ENCODE data around the gene GDE1.

DNA sequence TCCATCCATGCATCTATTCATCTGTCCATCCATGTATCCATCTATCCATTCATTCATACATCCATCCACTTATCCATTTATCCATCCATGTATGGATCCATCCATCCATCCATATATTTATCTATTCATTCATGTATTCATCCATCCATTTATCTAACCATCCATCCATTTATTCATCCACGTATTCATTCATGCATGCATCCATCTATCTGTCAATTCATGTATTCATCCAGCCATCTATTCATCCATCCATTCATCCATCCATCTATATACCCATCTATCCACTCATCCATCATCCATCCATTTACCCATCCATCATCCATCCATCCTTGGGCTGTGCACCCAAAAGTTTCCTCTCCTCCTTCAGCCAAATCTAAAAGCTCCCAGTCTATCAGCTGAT, 43.4 kb downstream of the GDE1 start:
- TF ChIP-seq, protein P1, sequence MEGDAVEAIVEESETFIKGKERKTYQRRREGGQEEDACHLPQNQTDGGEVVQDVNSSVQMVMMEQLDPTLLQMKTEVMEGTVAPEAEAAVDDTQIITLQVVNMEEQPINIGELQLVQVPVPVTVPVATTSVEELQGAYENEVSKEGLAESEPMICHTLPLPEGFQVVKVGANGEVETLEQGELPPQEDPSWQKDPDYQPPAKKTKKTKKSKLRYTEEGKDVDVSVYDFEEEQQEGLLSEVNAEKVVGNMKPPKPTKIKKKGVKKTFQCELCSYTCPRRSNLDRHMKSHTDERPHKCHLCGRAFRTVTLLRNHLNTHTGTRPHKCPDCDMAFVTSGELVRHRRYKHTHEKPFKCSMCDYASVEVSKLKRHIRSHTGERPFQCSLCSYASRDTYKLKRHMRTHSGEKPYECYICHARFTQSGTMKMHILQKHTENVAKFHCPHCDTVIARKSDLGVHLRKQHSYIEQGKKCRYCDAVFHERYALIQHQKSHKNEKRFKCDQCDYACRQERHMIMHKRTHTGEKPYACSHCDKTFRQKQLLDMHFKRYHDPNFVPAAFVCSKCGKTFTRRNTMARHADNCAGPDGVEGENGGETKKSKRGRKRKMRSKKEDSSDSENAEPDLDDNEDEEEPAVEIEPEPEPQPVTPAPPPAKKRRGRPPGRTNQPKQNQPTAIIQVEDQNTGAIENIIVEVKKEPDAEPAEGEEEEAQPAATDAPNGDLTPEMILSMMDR (IDR thresholded peaks at IDR 0.05; ENCODE audit: low read length), result no peak
- no peak for TF ChIP-seq EZH2 (optimal IDR thresholded peaks at IDR 0.05; ENCODE audit: low read depth, low read length)

Data from MM.1S (cell line).